Gastroesophageal sphincter (tissue), 3 donors: ENCODE data around the gene MILR1.

Experiments
- EP300 ChIP-seq: sonication (generic); formaldehyde crosslinking; IDR thresholded peaks from one replicate; pipeline ENCODE4 v1.6.1; 2017; ENCODE audit warnings: antibody characterized with exemption, mild to moderate bottlenecking
- POLR2A ChIP-seq, 2 donors: fragments of 450-650 bp; IDR thresholded peaks; one replicate each; pipeline ENCODE4 v1.6.1; 2017; ENCODE audit warnings: antibody characterized with exemption in 2 of 2, mild to moderate bottlenecking in 2 of 2, moderate library complexity in 1 of 2
- POLR2AphosphoS5 ChIP-seq: sonication (generic); formaldehyde crosslinking; IDR thresholded peaks from one replicate; pipeline ENCODE4 v1.6.1; 2017; ENCODE audit warnings: antibody characterized with exemption
- TF ChIP-seq, protein P1 (sequence below), 4 experiments: fragments of 200-600 bp in 2 of 4; fragments of 450-650 bp in 2 of 4; sonication (generic) in 1 of 4; IDR thresholded peaks; one replicate each; pipeline ENCODE4 v1.5.1; 2017 to 2019; ENCODE audit warnings: antibody characterized with exemption in 4 of 4, mild to moderate bottlenecking in 2 of 4, moderate library complexity in 2 of 4

DNA sequence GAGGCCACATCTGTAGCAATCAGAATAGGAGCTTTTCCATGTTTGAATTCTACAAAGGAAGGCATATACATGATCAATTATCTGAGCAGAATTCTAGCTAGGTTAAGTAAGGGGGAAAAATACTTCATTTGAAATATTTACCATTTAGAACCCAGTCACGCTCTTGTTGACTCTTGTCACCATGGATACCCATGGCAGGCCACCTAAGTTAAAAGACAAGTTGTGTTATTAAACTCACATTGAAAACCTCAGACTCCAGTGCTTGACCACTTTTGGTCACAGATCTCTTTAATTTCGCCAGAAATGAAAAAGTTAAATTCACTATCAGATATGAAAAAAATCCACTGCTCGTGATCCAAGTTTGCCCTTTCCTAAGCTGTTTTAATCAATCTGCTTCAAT lies 53.1 kb downstream of the MILR1 start:
- TF ChIP-seq POLR2A (IDR thresholded peaks at IDR 0.05) (no peak), POLR2AphosphoS5 (no peak), EP300 (no peak)
- TF ChIP-seq, protein P1, sequence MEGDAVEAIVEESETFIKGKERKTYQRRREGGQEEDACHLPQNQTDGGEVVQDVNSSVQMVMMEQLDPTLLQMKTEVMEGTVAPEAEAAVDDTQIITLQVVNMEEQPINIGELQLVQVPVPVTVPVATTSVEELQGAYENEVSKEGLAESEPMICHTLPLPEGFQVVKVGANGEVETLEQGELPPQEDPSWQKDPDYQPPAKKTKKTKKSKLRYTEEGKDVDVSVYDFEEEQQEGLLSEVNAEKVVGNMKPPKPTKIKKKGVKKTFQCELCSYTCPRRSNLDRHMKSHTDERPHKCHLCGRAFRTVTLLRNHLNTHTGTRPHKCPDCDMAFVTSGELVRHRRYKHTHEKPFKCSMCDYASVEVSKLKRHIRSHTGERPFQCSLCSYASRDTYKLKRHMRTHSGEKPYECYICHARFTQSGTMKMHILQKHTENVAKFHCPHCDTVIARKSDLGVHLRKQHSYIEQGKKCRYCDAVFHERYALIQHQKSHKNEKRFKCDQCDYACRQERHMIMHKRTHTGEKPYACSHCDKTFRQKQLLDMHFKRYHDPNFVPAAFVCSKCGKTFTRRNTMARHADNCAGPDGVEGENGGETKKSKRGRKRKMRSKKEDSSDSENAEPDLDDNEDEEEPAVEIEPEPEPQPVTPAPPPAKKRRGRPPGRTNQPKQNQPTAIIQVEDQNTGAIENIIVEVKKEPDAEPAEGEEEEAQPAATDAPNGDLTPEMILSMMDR (IDR thresholded peaks at IDR 0.05), result no peak
